Ovary (tissue), 3 donors: Measurements from ENCODE around the gene TMEM139.

Source experiments
- POLR2A ChIP-seq: fragments of 450-650 bp; IDR thresholded peaks from one replicate; pipeline ENCODE4 v1.6.1; 2017; ENCODE audit warnings: antibody characterized with exemption, mild to moderate bottlenecking, moderate library complexity
- TF ChIP-seq, protein P1 (sequence below), 3 donors: fragments of 450-650 bp in 2 of 3; fragments of 200-600 bp in 1 of 3; IDR thresholded peaks; one replicate each; pipeline versions ENCODE4 v1.5.1 to v1.8.0; 2016 to 2022; ENCODE audit warnings: antibody characterized with exemption in 3 of 3, mild to moderate bottlenecking in 1 of 3
- donor health status: DM: no; HTN: no; CAD: no.

- TF ChIP-seq, protein P1, sequence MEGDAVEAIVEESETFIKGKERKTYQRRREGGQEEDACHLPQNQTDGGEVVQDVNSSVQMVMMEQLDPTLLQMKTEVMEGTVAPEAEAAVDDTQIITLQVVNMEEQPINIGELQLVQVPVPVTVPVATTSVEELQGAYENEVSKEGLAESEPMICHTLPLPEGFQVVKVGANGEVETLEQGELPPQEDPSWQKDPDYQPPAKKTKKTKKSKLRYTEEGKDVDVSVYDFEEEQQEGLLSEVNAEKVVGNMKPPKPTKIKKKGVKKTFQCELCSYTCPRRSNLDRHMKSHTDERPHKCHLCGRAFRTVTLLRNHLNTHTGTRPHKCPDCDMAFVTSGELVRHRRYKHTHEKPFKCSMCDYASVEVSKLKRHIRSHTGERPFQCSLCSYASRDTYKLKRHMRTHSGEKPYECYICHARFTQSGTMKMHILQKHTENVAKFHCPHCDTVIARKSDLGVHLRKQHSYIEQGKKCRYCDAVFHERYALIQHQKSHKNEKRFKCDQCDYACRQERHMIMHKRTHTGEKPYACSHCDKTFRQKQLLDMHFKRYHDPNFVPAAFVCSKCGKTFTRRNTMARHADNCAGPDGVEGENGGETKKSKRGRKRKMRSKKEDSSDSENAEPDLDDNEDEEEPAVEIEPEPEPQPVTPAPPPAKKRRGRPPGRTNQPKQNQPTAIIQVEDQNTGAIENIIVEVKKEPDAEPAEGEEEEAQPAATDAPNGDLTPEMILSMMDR (IDR thresholded peaks at IDR 0.05), result no peak
- no peak for TF ChIP-seq POLR2A
Observed at GRCh38 chr7:143247372-143247771, 37.4 kb upstream of the TMEM139 start.
